IMR-90 (cell line): ENCODE results near the gene ZDHHC19. TPM values are rescaled to one million over a fixed set of nuclear protein-coding genes. Genes with fewer than 3 reads are reported as not detected.

ENCODE experiments used
- ATAC-seq: fragments of 200-7000 bp; cut with Tn5 transposase; 2 replicates; pipeline ENCODE4 v1.9.1; 2020; ENCODE audit warnings: low read depth, mild to moderate bottlenecking, moderate library complexity
- BruUV-seq: library from RNA; stranded (reverse); fragments of 400-500 nt; replicated peaks from 2 replicates; lab custom pipeline; 2021; lab: Mats Ljungman, UMichigan
- CTCF ChIA-PET: fragments of 300-600 bp; formaldehyde crosslinking; extraction: SDS; loops from one replicate; lab custom pipeline; 2021; ENCODE audit warnings: antibody characterized with exemption; lab: Yijun Ruan, JAX
- POLR2A ChIA-PET: fragments of 300-600 bp; sonication (Branson Sonifier 250); formaldehyde crosslinking; loops from one replicate; lab custom pipeline; 2022; ENCODE audit warnings: antibody characterized with exemption; ENCODE audit not compliant: unreplicated experiment; lab: Charles Lee
- DNase-seq: peaks from one replicate; pipeline ENCODE4 v3.0.0; 2013
- H2AFZ ChIP-seq: replicated peaks from 2 replicates; pipeline ENCODE3; 2013; ENCODE audit warnings: low read length, mild to moderate bottlenecking; ENCODE audit not compliant: poor library complexity
- H2AK5ac ChIP-seq: 2 replicates; pipeline ENCODE4 v1.6.1; 2013; ENCODE audit warnings: low read depth, low read length, inconsistent platforms
- H2AK9ac ChIP-seq: replicated peaks from 2 replicates; pipeline ENCODE3; 2013; ENCODE audit warnings: mild to moderate bottlenecking, low read depth, low read length, moderate library complexity; ENCODE audit not compliant: poor library complexity
- H2BK120ac ChIP-seq: 2 replicates; pipeline ENCODE4 v1.6.1; 2013; ENCODE audit warnings: low read depth, low read length, inconsistent platforms
- H2BK15ac ChIP-seq: 3 replicates; pipeline ENCODE4 v1.6.1; 2013; ENCODE audit warnings: low read depth, low read length, inconsistent platforms
- H2BK20ac ChIP-seq: 2 replicates; pipeline ENCODE4 v1.6.1; 2013; ENCODE audit warnings: low read depth, mild to moderate bottlenecking, inconsistent platforms, low read length, moderate library complexity
- H2BK5ac ChIP-seq: 2 replicates; pipeline ENCODE4 v1.6.1; 2013; ENCODE audit warnings: mild to moderate bottlenecking, low read depth, low read length, inconsistent platforms; ENCODE audit not compliant: poor library complexity, severe bottlenecking
- H3K14ac ChIP-seq: replicated peaks from 2 replicates; pipeline ENCODE4 v1.6.1; 2013; ENCODE audit warnings: low read depth, low read length, inconsistent platforms
- H3K18ac ChIP-seq: 2 replicates; pipeline ENCODE4 v1.6.1; 2013; ENCODE audit warnings: low read depth, low read length, control low read depth
- H3K23ac ChIP-seq: 2 replicates; pipeline ENCODE4 v1.6.1; 2013; ENCODE audit warnings: low read depth, low read length, inconsistent platforms
- H3K27ac ChIP-seq: 2 replicates; pipeline ENCODE4 v1.5.1; 2013; ENCODE audit warnings: mild to moderate bottlenecking, control low read depth, low read length; ENCODE audit not compliant: insufficient read depth
- H3K27me3 ChIP-seq: 2 replicates; pipeline ENCODE4 v1.6.1; 2013; ENCODE audit warnings: low read length; ENCODE audit not compliant: control insufficient read depth, insufficient read depth
- H3K36me3 ChIP-seq: 2 replicates; pipeline ENCODE4 v1.6.1; 2013; ENCODE audit warnings: low read length, mixed read lengths; ENCODE audit not compliant: control insufficient read depth, insufficient read depth
- H3K4ac ChIP-seq: 2 replicates; pipeline ENCODE4 v1.6.1; 2013; ENCODE audit warnings: low read depth, low read length, inconsistent platforms
- H3K4me1 ChIP-seq: 2 replicates; pipeline ENCODE4 v1.6.1; 2013; ENCODE audit warnings: low read length, mixed read lengths; ENCODE audit not compliant: control insufficient read depth, insufficient read depth
- H3K4me2 ChIP-seq: 2 replicates; pipeline ENCODE4 v1.6.1; 2013; ENCODE audit warnings: low read depth, mild to moderate bottlenecking, control low read depth, low read length, moderate library complexity
- H3K4me3 ChIP-seq: 2 replicates; pipeline ENCODE4 v1.5.1; 2013; ENCODE audit warnings: low read depth, mild to moderate bottlenecking, control low read depth, low read length, moderate library complexity; ENCODE audit not compliant: insufficient read depth
- H3K56ac ChIP-seq: 2 replicates; pipeline ENCODE4 v1.6.1; 2013; ENCODE audit warnings: low read length, inconsistent platforms; ENCODE audit not compliant: insufficient read depth; ENCODE audit errors: extremely low read depth
- H3K79me1 ChIP-seq, 2 experiments: 2 replicates each; pipeline ENCODE4 v1.6.1; 2013; ENCODE audit warnings: low read length in 2 of 2, inconsistent platforms in 1 of 2, low read depth in 1 of 2
- H3K9ac ChIP-seq: 2 replicates; pipeline ENCODE4 v1.6.1; 2013; ENCODE audit warnings: low read depth, low read length, control low read depth
- H3K9me1 ChIP-seq: 2 replicates; pipeline ENCODE4 v1.6.1; 2013; ENCODE audit warnings: low read length, inconsistent platforms; ENCODE audit not compliant: insufficient read depth
- H3K9me3 ChIP-seq: 2 replicates; pipeline ENCODE4 v1.6.1; 2013; ENCODE audit warnings: low read length; ENCODE audit not compliant: control insufficient read depth, insufficient read depth
- H4K20me1 ChIP-seq: 2 replicates; pipeline ENCODE4 v1.6.1; 2013; ENCODE audit warnings: low read length, inconsistent platforms; ENCODE audit not compliant: insufficient read depth
- H4K5ac ChIP-seq: 2 replicates; pipeline ENCODE4 v1.6.1; 2013; ENCODE audit warnings: mild to moderate bottlenecking, low read depth, low read length, control low read depth
- H4K8ac ChIP-seq, 2 experiments: 2 replicates each; pipeline ENCODE4 v1.6.1; 2013; ENCODE audit warnings: low read depth in 2 of 2, low read length in 2 of 2, control low read depth in 1 of 2, inconsistent platforms in 1 of 2
- H4K91ac ChIP-seq: 2 replicates; pipeline ENCODE4 v1.6.1; 2013; ENCODE audit warnings: low read depth, low read length, inconsistent platforms; ENCODE audit not compliant: insufficient read depth
- RCOR1 ChIP-seq: IDR thresholded peaks from 2 replicates; pipeline ENCODE4 v1.6.1; 2012; ENCODE audit warnings: mild to moderate bottlenecking, low read length, improper control_type of control experiment; ENCODE audit not compliant: insufficient replicate concordance
- WGBS, 2 experiments: methylation state at CpG; one replicate each; pipeline versions ENCODE4 v1.1.5 to v1.1.7; 2013; ENCODE audit warnings: missing lambda C conversion rate in 2 of 2; ENCODE audit not compliant: insufficient read length in 1 of 2; ENCODE audit errors: extremely low coverage in 2 of 2; 5-methylcytosine and 5-hydroxymethylcytosine counted together
- dilution Hi-C: fragments of 300-500 bp; cut with HindIII; formaldehyde crosslinking; loops from one replicate; pipeline ENCODE4 v1.14.3; 2018; ENCODE audit warnings: low sequenced_read_pairs; ENCODE audit not compliant: unreplicated experiment
- in situ Hi-C: fragments of 300-500 bp; cut with MboI; formaldehyde crosslinking; loops from 3 replicates; pipeline ENCODE4 v1.14.3; 2019; ENCODE audit warnings: low sequenced_read_pairs, inconsistent platforms, mixed read lengths
- intact Hi-C: fragments of 100-400 bp; cut with micrococcal nuclease; formaldehyde crosslinking; loops from 2 replicates; pipeline ENCODE4 v1.10.0; 2022
- polyA plus RNA-seq, 3 experiments: library from polyadenylated mRNA; depleted of rRNA; stranded (reverse); fragments of >200 nt; gene quantifications; 2 replicates each; pipeline ENCODE4 v1.2.3, GENCODE V29; 2012; ENCODE audit warnings: low replicate concordance in 1 of 3
- total RNA-seq: library from RNA; depleted of rRNA; stranded (reverse); fragments of >200 nt; gene quantifications from 2 replicates; pipeline ENCODE4 v1.2.3, GENCODE V29; 2012

Gene ZDHHC19
- total and polyA plus RNA-seq, 2 of the 4 experiments (the other 2 are of a cell fraction) = 0.09 TPM; not detected in 1

GRCh38 chr3:196178993-196179379 lies 32.2 kb downstream of the ZDHHC19 start:
- ChIA-PET POLR2A (no interaction called here), CTCF (no interaction called here)
- H4K91ac ChIP-seq = no peak overlapping the region
- H2BK20ac ChIP-seq = no peak overlapping the region
- no peak overlapping the region for H3K56ac ChIP-seq
- no peaks in the 10 kb centered on the region for H3K36me3 ChIP-seq
- H3K14ac ChIP-seq = no peak overlapping the region
- no peak overlapping the region for H3K18ac ChIP-seq
- no TSS peak for BruUV-seq
- in situ Hi-C loops = no loop called here
- H4K8ac ChIP-seq = no peak overlapping the region
- no peak overlapping the region for H2BK120ac ChIP-seq
- peaks cover 5% of the 10 kb centered on the region; the same call in 1 of the 2 replicates for H3K27me3 ChIP-seq
- DNase-seq (no peak), ATAC-seq (no peak)
- H3K9ac ChIP-seq = no peak overlapping the region
- H2BK5ac ChIP-seq = no peak overlapping the region
- 0% methylated on average over 1 of the region's 6 CpGs; no CpG with 5 or more reads in 1 of the 2 experiments for WGBS, 2 experiments
- H2AK5ac ChIP-seq = no peak overlapping the region
- H4K5ac ChIP-seq = no peak overlapping the region
- H2AFZ ChIP-seq = no peak overlapping the region
- H3K23ac ChIP-seq = no peak overlapping the region
- H2BK15ac ChIP-seq = no peak overlapping the region
- no peaks in the 10 kb centered on the region for H3K9me3 ChIP-seq
- H3K4me2 ChIP-seq = no peak overlapping the region
- intact Hi-C loops = loop anchor here (5.0 kb wide), 1 partner anchor 97 kb away; the partner anchor contains the start of gene TFRC
- no peak overlapping the region for H3K4me3 ChIP-seq
- no peaks in the 10 kb centered on the region for H3K79me1 ChIP-seq
- H3K4ac ChIP-seq = no peak overlapping the region
- H2AK9ac ChIP-seq = no peak overlapping the region
- no peak for TF ChIP-seq RCOR1
- H4K20me1 ChIP-seq = no peaks in the 10 kb centered on the region
- H3K4me1 ChIP-seq = peaks cover 3% of the 10 kb centered on the region; the same call in 1 of the 2 replicates
- no peaks in the 10 kb centered on the region for H3K9me1 ChIP-seq
- no peak overlapping the region for H3K27ac ChIP-seq
- dilution Hi-C loops = loop anchor here (25.0 kb wide), 1 partner anchor 117 kb away; no protein-coding TSS in a partner anchor
